H9 (cell line): ENCODE measurements around the gene TRIP10. TPM values are rescaled to one million over a fixed set of nuclear protein-coding genes. Genes with fewer than 3 reads are reported as not detected.

Experiments
- DNase-seq: peaks from one replicate; pipeline ENCODE4 v3.0.0-alpha.2; 2017
- H2AFZ ChIP-seq: one replicate; pipeline ENCODE4 v1.6.1; 2013; ENCODE audit warnings: mild to moderate bottlenecking, low read length, control low read depth, moderate library complexity
- H2AK5ac ChIP-seq: 2 replicates; pipeline ENCODE4 v1.6.1; 2013; ENCODE audit warnings: low read length, control low read depth, mixed read lengths; ENCODE audit not compliant: insufficient read length
- H2BK120ac ChIP-seq: one replicate; pipeline ENCODE4 v1.6.1; 2013; ENCODE audit warnings: low read depth, mild to moderate bottlenecking, low read length, control low read depth, inconsistent platforms; ENCODE audit not compliant: poor library complexity, severe bottlenecking
- H2BK12ac ChIP-seq: 2 replicates; pipeline ENCODE4 v1.6.1; 2013; ENCODE audit warnings: low read length, control low read depth, mixed read lengths, low read depth; ENCODE audit not compliant: insufficient read length
- H2BK15ac ChIP-seq: 2 replicates; pipeline ENCODE4 v1.6.1; 2013; ENCODE audit warnings: low read depth, low read length, control low read depth
- H2BK20ac ChIP-seq: one replicate; pipeline ENCODE4 v1.6.1; 2013; ENCODE audit warnings: low read depth, mild to moderate bottlenecking, low read length, control low read depth, inconsistent platforms; ENCODE audit not compliant: poor library complexity, severe bottlenecking
- H2BK5ac ChIP-seq: 2 replicates; pipeline ENCODE4 v1.6.1; 2013; ENCODE audit warnings: low read length, control low read depth, mixed read lengths; ENCODE audit not compliant: insufficient read length
- H3K14ac ChIP-seq: 2 replicates; pipeline ENCODE4 v1.6.1; 2013; ENCODE audit warnings: low read length, control low read depth; ENCODE audit not compliant: insufficient read depth
- H3K18ac ChIP-seq: 2 replicates; pipeline ENCODE4 v1.6.1; 2013; ENCODE audit warnings: low read depth, mild to moderate bottlenecking, mixed read lengths, low read length, control low read depth; ENCODE audit not compliant: insufficient read length
- H3K23ac ChIP-seq: 2 replicates; pipeline ENCODE4 v1.6.1; 2013; ENCODE audit warnings: low read length, control low read depth, mixed read lengths, low read depth; ENCODE audit not compliant: insufficient read length
- H3K23me2 ChIP-seq: 2 replicates; pipeline ENCODE4 v1.6.1; 2013; ENCODE audit warnings: low read depth, mild to moderate bottlenecking, mixed read lengths, low read length, control low read depth; ENCODE audit not compliant: insufficient read length, poor library complexity, severe bottlenecking
- H3K27ac ChIP-seq: 2 replicates; pipeline ENCODE4 v1.5.1; 2013; ENCODE audit warnings: low read length, control low read depth, mixed read lengths, low read depth; ENCODE audit not compliant: insufficient read length
- H3K27me3 ChIP-seq: 2 replicates; pipeline ENCODE4 v1.6.1; 2013; ENCODE audit warnings: low read length, control low read depth, inconsistent platforms; ENCODE audit not compliant: insufficient read depth
- H3K4ac ChIP-seq: 2 replicates; pipeline ENCODE4 v1.6.1; 2013; ENCODE audit warnings: low read depth, mild to moderate bottlenecking, control low read depth, inconsistent platforms, low read length, moderate library complexity
- H3K4me1 ChIP-seq: 2 replicates; pipeline ENCODE4 v1.6.1; 2013; ENCODE audit warnings: low read length, control low read depth, inconsistent platforms; ENCODE audit not compliant: insufficient read depth
- H3K4me2 ChIP-seq: 2 replicates; pipeline ENCODE4 v1.6.1; 2013; ENCODE audit warnings: low read length, control low read depth, mixed read lengths; ENCODE audit not compliant: insufficient read length, insufficient read depth
- H3K56ac ChIP-seq: 2 replicates; pipeline ENCODE4 v1.6.1; 2013; ENCODE audit warnings: low read depth, mild to moderate bottlenecking, mixed read lengths, low read length, control low read depth; ENCODE audit not compliant: insufficient read length
- H3K79me1 ChIP-seq: 2 replicates; pipeline ENCODE4 v1.6.1; 2013; ENCODE audit warnings: low read depth, mild to moderate bottlenecking, moderate library complexity, low read length, control low read depth, inconsistent platforms; ENCODE audit not compliant: insufficient read depth, poor library complexity, severe bottlenecking
- H3K79me2 ChIP-seq: 2 replicates; pipeline ENCODE4 v1.6.1; 2013; ENCODE audit warnings: low read length, control low read depth, inconsistent platforms; ENCODE audit not compliant: insufficient read depth
- H3K9ac ChIP-seq: 2 replicates; pipeline ENCODE4 v1.6.1; 2013; ENCODE audit warnings: low read length, control low read depth, mixed read lengths; ENCODE audit not compliant: insufficient read length; ENCODE audit errors: extremely low read depth
- H3K9me3 ChIP-seq: one replicate; pipeline ENCODE4 v1.6.1; 2013; ENCODE audit warnings: low read depth, low read length, inconsistent platforms; ENCODE audit not compliant: control insufficient read depth
- H3T11ph ChIP-seq: one replicate; pipeline ENCODE4 v1.6.1; 2013; ENCODE audit warnings: mild to moderate bottlenecking, low read length, control low read depth, inconsistent platforms
- H4K20me1 ChIP-seq: one replicate; pipeline ENCODE4 v1.6.1; 2013; ENCODE audit not compliant: control insufficient read depth, insufficient read length, insufficient read depth
- H4K5ac ChIP-seq: 2 replicates; pipeline ENCODE4 v1.6.1; 2013; ENCODE audit warnings: low read depth, mild to moderate bottlenecking, mixed read lengths, low read length, control low read depth; ENCODE audit not compliant: insufficient read length
- H4K8ac ChIP-seq: replicated peaks from 2 replicates; pipeline ENCODE4 v1.6.1; 2013; ENCODE audit warnings: low read length, control low read depth, mixed read lengths, low read depth; ENCODE audit not compliant: insufficient read length
- H4K91ac ChIP-seq: 2 replicates; pipeline ENCODE4 v1.6.1; 2013; ENCODE audit warnings: low read depth, mild to moderate bottlenecking, moderate library complexity, mixed read lengths, low read length, control low read depth; ENCODE audit not compliant: insufficient read length
- H3K27ac Mint-ChIP-seq, 3 experiments: 2 replicates in 2 of 3; 3 replicates in 1 of 3; pipeline ENCODE4 v1.8.0; 2020 to 2021; ENCODE audit warnings: mixed read lengths in 3 of 3, mild to moderate bottlenecking in 1 of 3, moderate library complexity in 1 of 3
- H3K27me3 Mint-ChIP-seq: 2 replicates; pipeline ENCODE4 v1.8.0; 2021; ENCODE audit warnings: low read depth, mild to moderate bottlenecking, moderate library complexity, mixed read lengths
- H3K36me3 Mint-ChIP-seq, 3 experiments: 2 replicates in 2 of 3; 3 replicates in 1 of 3; pipeline ENCODE4 v1.8.0; 2020 to 2021; ENCODE audit warnings: low read depth in 3 of 3, mixed read lengths in 3 of 3; ENCODE audit not compliant: insufficient read depth in 1 of 3
- H3K4me1 Mint-ChIP-seq, 2 experiments: 2 replicates each; pipeline ENCODE4 v1.8.0; 2020; ENCODE audit warnings: mixed read lengths in 2 of 2
- H3K4me3 Mint-ChIP-seq, 2 experiments: 2 replicates in 1 of 2; 3 replicates in 1 of 2; pipeline ENCODE4 v1.8.0; 2020 to 2021; ENCODE audit warnings: mild to moderate bottlenecking in 2 of 2, mixed read lengths in 2 of 2, moderate library complexity in 1 of 2
- H3K9me3 Mint-ChIP-seq, 2 experiments: 2 replicates in 1 of 2; 3 replicates in 1 of 2; pipeline ENCODE4 v1.8.0; 2020; ENCODE audit warnings: mild to moderate bottlenecking in 2 of 2, mixed read lengths in 2 of 2, moderate library complexity in 1 of 2
- WGBS: extraction: QIAGEN DNeasy Blood & Tissue Kit; methylation state at CpG from one replicate; pipeline ENCODE4 v1.1.7; 2013; ENCODE audit warnings: missing lambda C conversion rate, low lambda C conversion rate, mixed read lengths; ENCODE audit not compliant: insufficient read length; ENCODE audit errors: extremely low coverage; 5-methylcytosine and 5-hydroxymethylcytosine counted together
- total RNA-seq: library from RNA; stranded (reverse); gene quantifications from 2 replicates; pipeline ENCODE4 v1.2.1, GENCODE V29; 2021
- TF ChIP-seq, protein P1 (sequence below): fragments of 200-600 bp; sonication (generic); conservative IDR thresholded peaks from 3 replicates; pipeline ENCODE4 v1.8.0; 2021; ENCODE audit warnings: antibody characterized with exemption, mild to moderate bottlenecking

Gene TRIP10
- total RNA-seq, 1 experiment from 2014 or later, result 56.4 TPM

DNA sequence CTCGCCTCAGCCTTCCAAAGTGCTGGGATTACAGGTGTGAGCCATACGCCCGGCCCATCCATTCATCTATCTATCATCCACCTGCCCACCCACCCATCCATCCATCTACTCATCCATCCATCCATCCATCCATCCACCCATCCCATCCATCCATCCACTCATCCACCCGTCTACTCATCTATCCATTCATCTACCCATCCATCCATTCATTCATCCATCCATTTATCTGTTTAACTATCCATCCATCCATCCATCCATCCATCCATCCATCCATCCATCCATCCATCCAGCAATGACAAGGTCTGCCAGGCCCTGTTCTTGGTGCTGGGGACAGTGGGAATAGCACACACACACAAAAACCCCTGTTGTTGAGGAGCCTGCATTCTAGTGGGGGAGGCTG is 37.5 kb downstream of the TRIP10 start:
- Histone ChIP-seq H2BK20ac (no peak overlapping the region), H3K4ac (no peak overlapping the region), H3K27ac (no peak overlapping the region), H3K23ac (no peak overlapping the region), H2BK12ac (no peak overlapping the region), H4K20me1 (no peaks in the 10 kb centered on the region), H3T11ph (no peak overlapping the region), H3K14ac (no peak overlapping the region), H3K79me1 (no peaks in the 10 kb centered on the region), H2BK5ac (no peak overlapping the region), H2BK120ac (no peak overlapping the region), H3K4me2 (no peak overlapping the region), H4K8ac (no peak overlapping the region), H3K79me2 (no peaks in the 10 kb centered on the region), H2AFZ (no peak overlapping the region), H2BK15ac (no peak overlapping the region), H3K18ac (no peak overlapping the region), H3K9me3 (no peaks in the 10 kb centered on the region), H3K27me3 (no peaks in the 10 kb centered on the region), H3K23me2 (no peaks in the 10 kb centered on the region), H4K91ac (no peak overlapping the region), H2AK5ac (no peak overlapping the region), H3K4me1 (no peaks in the 10 kb centered on the region), H3K56ac (no peak overlapping the region), H3K9ac (no peak overlapping the region), H4K5ac (no peak overlapping the region)
- peaks cover 3 to 40% of the 10 kb centered on the region in 2 experiments; a peak in 4 of 5 replicates for H3K9me3 Mint-ChIP-seq
- no peaks in the 10 kb centered on the region for H3K36me3 Mint-ChIP-seq
- H3K4me1 Mint-ChIP-seq, result peaks cover 4 to 8% of the 10 kb centered on the region in 2 experiments; a peak in 2 of 4 replicates
- no CpG with 5 or more reads among the region's 4 CpGs for WGBS
- TF ChIP-seq, protein P1, sequence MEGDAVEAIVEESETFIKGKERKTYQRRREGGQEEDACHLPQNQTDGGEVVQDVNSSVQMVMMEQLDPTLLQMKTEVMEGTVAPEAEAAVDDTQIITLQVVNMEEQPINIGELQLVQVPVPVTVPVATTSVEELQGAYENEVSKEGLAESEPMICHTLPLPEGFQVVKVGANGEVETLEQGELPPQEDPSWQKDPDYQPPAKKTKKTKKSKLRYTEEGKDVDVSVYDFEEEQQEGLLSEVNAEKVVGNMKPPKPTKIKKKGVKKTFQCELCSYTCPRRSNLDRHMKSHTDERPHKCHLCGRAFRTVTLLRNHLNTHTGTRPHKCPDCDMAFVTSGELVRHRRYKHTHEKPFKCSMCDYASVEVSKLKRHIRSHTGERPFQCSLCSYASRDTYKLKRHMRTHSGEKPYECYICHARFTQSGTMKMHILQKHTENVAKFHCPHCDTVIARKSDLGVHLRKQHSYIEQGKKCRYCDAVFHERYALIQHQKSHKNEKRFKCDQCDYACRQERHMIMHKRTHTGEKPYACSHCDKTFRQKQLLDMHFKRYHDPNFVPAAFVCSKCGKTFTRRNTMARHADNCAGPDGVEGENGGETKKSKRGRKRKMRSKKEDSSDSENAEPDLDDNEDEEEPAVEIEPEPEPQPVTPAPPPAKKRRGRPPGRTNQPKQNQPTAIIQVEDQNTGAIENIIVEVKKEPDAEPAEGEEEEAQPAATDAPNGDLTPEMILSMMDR, result no peak
- H3K27me3 Mint-ChIP-seq, result peaks cover 6% of the 10 kb centered on the region
- no peak overlapping the region for H3K27ac Mint-ChIP-seq
- H3K4me3 Mint-ChIP-seq, result no peak overlapping the region; a peak in 1 of 5 replicates
- no peak for DNase-seq
